Common myeloid progenitor, CD34-positive (primary cell): ENCODE results near the gene OTX2.

ENCODE experiments used
- CTCF ChIA-PET: fragments of 350-600 bp; sonication (Branson Sonifier 250); formaldehyde crosslinking; loops from one replicate; lab custom pipeline; 2021; ENCODE audit warnings: antibody characterized with exemption; lab: Charles Lee
- POLR2A ChIA-PET: fragments of 350-600 bp; sonication (Branson Sonifier 250); formaldehyde crosslinking; loops from one replicate; lab custom pipeline; 2021; ENCODE audit warnings: antibody characterized with exemption; lab: Charles Lee
- DNase-seq, 3 donors: peaks; one replicate each; pipeline versions ENCODE4 v3.0.0 to v3.0.0-alpha.2; 2013
- H3K27ac ChIP-seq, 2 experiments: 1 replicate in 1 of 2; 2 replicates in 1 of 2; pipeline ENCODE4 v1.7.0; 2013; ENCODE audit warnings: inconsistent platforms in 2 of 2, low read length in 2 of 2, mild to moderate bottlenecking in 2 of 2, low read depth in 1 of 2, moderate library complexity in 1 of 2; ENCODE audit not compliant: severe bottlenecking in 2 of 2, insufficient read depth in 1 of 2, poor library complexity in 1 of 2
- H3K27me3 ChIP-seq, 5 experiments: replicated peaks in 2 of 5; 1 replicate in 3 of 5; 2 replicates in 2 of 5; pipeline versions ENCODE4 v1.6.1 to v1.7.0; 2013; ENCODE audit warnings: low read length in 4 of 5, mild to moderate bottlenecking in 2 of 5, moderate library complexity in 2 of 5, inconsistent platforms in 1 of 5; ENCODE audit not compliant: insufficient read depth in 5 of 5, control insufficient read depth in 4 of 5
- H3K36me3 ChIP-seq, 4 experiments: 1 replicate in 2 of 4; 2 replicates in 2 of 4; pipeline versions ENCODE4 v1.6.1 to v1.7.0; 2013; ENCODE audit warnings: low read length in 3 of 4, control low read depth in 1 of 4, mild to moderate bottlenecking in 1 of 4; ENCODE audit not compliant: control insufficient read depth in 4 of 4, insufficient read depth in 4 of 4
- H3K4me1 ChIP-seq, 4 experiments: 1 replicate in 3 of 4; 2 replicates in 1 of 4; pipeline versions ENCODE4 v1.6.1 to v1.7.1; 2013; ENCODE audit warnings: low read length in 3 of 4, mild to moderate bottlenecking in 3 of 4, control low read depth in 1 of 4, inconsistent platforms in 1 of 4, moderate library complexity in 1 of 4; ENCODE audit not compliant: control insufficient read depth in 4 of 4, insufficient read depth in 4 of 4; ENCODE audit errors: control extremely low read depth in 1 of 4
- H3K4me3 ChIP-seq, 7 experiments: 1 replicate in 4 of 7; 2 replicates in 3 of 7; pipeline versions ENCODE4 v1.5.1 to v1.7.0; 2013; ENCODE audit warnings: mild to moderate bottlenecking in 7 of 7, low read length in 6 of 7, moderate library complexity in 6 of 7, inconsistent platforms in 2 of 7, low read depth in 2 of 7, control low read depth in 1 of 7; ENCODE audit not compliant: insufficient read depth in 4 of 7, control insufficient read depth in 1 of 7; ENCODE audit errors: extremely low read depth in 1 of 7
- H3K9me3 ChIP-seq, 5 experiments: 1 replicate in 4 of 5; 2 replicates in 1 of 5; pipeline versions ENCODE4 v1.6.1 to v1.7.1; 2013; ENCODE audit warnings: low read length in 4 of 5, mild to moderate bottlenecking in 2 of 5, inconsistent platforms in 1 of 5, low read depth in 1 of 5, moderate library complexity in 1 of 5; ENCODE audit not compliant: control insufficient read depth in 4 of 5, insufficient read depth in 2 of 5; ENCODE audit errors: control extremely low read depth in 1 of 5
- WGBS: methylation state at CpG from one replicate; pipeline ENCODE4 v1.1.5; 2013; ENCODE audit not compliant: insufficient coverage; 5-methylcytosine and 5-hydroxymethylcytosine counted together

OTX2 gene

GRCh38 chr14:56844406-56845002, 34.2 kb upstream of the OTX2 start:
- H3K27me3 ChIP-seq: peaks cover 5 to 48% (median 17%) of the 10 kb centered on the region in 5 experiments
- H3K27ac ChIP-seq: no peak overlapping the region
- POLR2A ChIA-PET: no interaction called here
- 29% methylated on average over 9 of the region's 16 CpGs for WGBS
- no peak overlapping the region for H3K4me3 ChIP-seq
- DNase-seq: no peak
- CTCF ChIA-PET: no interaction called here
- no peaks in the 10 kb centered on the region for H3K36me3 ChIP-seq
- H3K4me1 ChIP-seq: no peaks in the 10 kb centered on the region
- no peaks in the 10 kb centered on the region for H3K9me3 ChIP-seq

GRCh38 chr14:56841611-56842010, 31.3 kb upstream of the OTX2 start:
- Histone ChIP-seq H3K36me3 (no peaks in the 10 kb centered on the region), H3K4me1 (no peaks in the 10 kb centered on the region), H3K27ac (no peak overlapping the region), H3K4me3 (no peak overlapping the region), H3K9me3 (no peaks in the 10 kb centered on the region), H3K27me3 (peaks cover 5 to 30% (median 13%) of the 10 kb centered on the region in 5 experiments)
- CTCF ChIA-PET: no interaction called here
- WGBS: 100% methylated on average over 1 of the region's 3 CpGs
- no peak for DNase-seq
- POLR2A ChIA-PET: no interaction called here

GRCh38 chr14:56840221-56840620, 29.9 kb upstream of the OTX2 start:
- POLR2A ChIA-PET: no interaction called here
- H3K4me3 ChIP-seq: no peak overlapping the region

GRCh38 chr14:56829151-56829550, 18.9 kb upstream of the OTX2 start:
- Histone ChIP-seq H3K27ac (no peak overlapping the region), H3K36me3 (no peaks in the 10 kb centered on the region), H3K4me3 (no peak overlapping the region), H3K4me1 (no peaks in the 10 kb centered on the region), H3K9me3 (peaks cover 0 to 2% (median 0%) of the 10 kb centered on the region in 5 experiments), H3K27me3 (peaks cover 3 to 15% (median 10%) of the 10 kb centered on the region in 5 experiments)
- no peak for DNase-seq
- ChIA-PET CTCF (no interaction called here), POLR2A (interaction anchor here (0.6 kb wide), 1 partner anchor 203 kb away, joined by 4 read pairs; no protein-coding TSS in a partner anchor)
- 96% methylated on average over 4 of the region's 4 CpGs for WGBS

More at GRCh38 chr14:56840221-56840620, 29.9 kb upstream of the OTX2 start:
- no peak for DNase-seq
- H3K4me1 ChIP-seq: no peaks in the 10 kb centered on the region
- H3K9me3 ChIP-seq: no peaks in the 10 kb centered on the region
- no peaks in the 10 kb centered on the region for H3K36me3 ChIP-seq
- H3K27me3 ChIP-seq: peaks cover 0 to 19% (median 6%) of the 10 kb centered on the region in 5 experiments
- CTCF ChIA-PET: no interaction called here
- 87% methylated on average over 6 of the region's 6 CpGs for WGBS
- H3K27ac ChIP-seq: no peak overlapping the region

GRCh38 chr14:56826214-56826613, 15.9 kb upstream of the OTX2 start:
- Histone ChIP-seq H3K4me3 (no peak overlapping the region), H3K4me1 (no peaks in the 10 kb centered on the region), H3K27ac (no peak overlapping the region), H3K9me3 (peaks cover 0 to 3% (median 0%) of the 10 kb centered on the region in 5 experiments), H3K36me3 (no peaks in the 10 kb centered on the region), H3K27me3 (peaks cover 6 to 30% (median 14%) of the 10 kb centered on the region in 5 experiments)
- ChIA-PET POLR2A (no interaction called here), CTCF (no interaction called here)
- 83% methylated on average over 2 of the region's 4 CpGs for WGBS
- no peak for DNase-seq

GRCh38 chr14:56821805-56822610, 11.7 kb upstream of the OTX2 start:
- Histone ChIP-seq H3K4me3 (no peak overlapping the region), H3K36me3 (no peaks in the 10 kb centered on the region), H3K4me1 (no peaks in the 10 kb centered on the region), H3K27me3 (peaks cover 23 to 68% (median 28%) of the 10 kb centered on the region in 5 experiments), H3K27ac (no peak overlapping the region), H3K9me3 (peaks cover 0 to 5% (median 0%) of the 10 kb centered on the region in 5 experiments)
- ChIA-PET CTCF (no interaction called here), POLR2A (no interaction called here)
- no CpG with 5 or more reads among the region's 6 CpGs for WGBS
- no peak for DNase-seq

GRCh38 chr14:56821177-56821576, 10.9 kb upstream of the OTX2 start:
- no peak overlapping the region for H3K27ac ChIP-seq
- H3K9me3 ChIP-seq: peaks cover 0 to 5% (median 0%) of the 10 kb centered on the region in 5 experiments
- WGBS: 63% methylated on average over 2 of the region's 4 CpGs
- ChIA-PET CTCF (no interaction called here), POLR2A (no interaction called here)
- H3K27me3 ChIP-seq: peaks cover 23 to 75% (median 34%) of the 10 kb centered on the region in 5 experiments
- H3K4me1 ChIP-seq: peaks cover 0 to 2% (median 0%) of the 10 kb centered on the region in 4 experiments
- H3K36me3 ChIP-seq: no peaks in the 10 kb centered on the region
- no peak overlapping the region for H3K4me3 ChIP-seq
- DNase-seq: no peak
